ENCODE data around the gene MALL. TPM values are rescaled to one million over a fixed set of nuclear protein-coding genes. Genes with fewer than 3 reads are reported as not detected.

The MALL gene
- total RNA-seq, 1 donor = 5.1 TPM

DNA sequence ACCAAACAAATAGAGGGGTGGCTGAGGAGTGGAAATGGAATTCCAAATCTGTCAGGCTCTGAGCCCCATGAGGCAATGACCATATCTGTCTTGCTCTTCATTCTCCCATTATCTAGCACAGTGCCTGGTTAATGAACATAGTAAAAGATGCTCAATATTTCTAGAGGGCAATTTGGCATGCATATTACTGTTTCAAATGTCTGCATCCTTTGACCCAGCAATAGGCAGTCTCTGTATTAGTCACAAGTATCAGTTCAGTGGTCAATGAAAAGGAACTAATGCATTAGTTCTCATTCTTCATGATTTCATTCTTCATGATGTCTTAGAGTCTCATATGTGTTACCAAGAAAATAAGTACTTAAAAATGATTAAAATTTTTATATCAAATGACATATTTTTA, 28.4 kb upstream of the MALL start:
- no peak overlapping the region for H3K27ac ChIP-seq (ENCODE audit: low read depth, low read length)
- no peaks in the 10 kb centered on the region for H3K9me3 ChIP-seq (ENCODE audit: low read depth, low read length)
- TF ChIP-seq, protein P1, sequence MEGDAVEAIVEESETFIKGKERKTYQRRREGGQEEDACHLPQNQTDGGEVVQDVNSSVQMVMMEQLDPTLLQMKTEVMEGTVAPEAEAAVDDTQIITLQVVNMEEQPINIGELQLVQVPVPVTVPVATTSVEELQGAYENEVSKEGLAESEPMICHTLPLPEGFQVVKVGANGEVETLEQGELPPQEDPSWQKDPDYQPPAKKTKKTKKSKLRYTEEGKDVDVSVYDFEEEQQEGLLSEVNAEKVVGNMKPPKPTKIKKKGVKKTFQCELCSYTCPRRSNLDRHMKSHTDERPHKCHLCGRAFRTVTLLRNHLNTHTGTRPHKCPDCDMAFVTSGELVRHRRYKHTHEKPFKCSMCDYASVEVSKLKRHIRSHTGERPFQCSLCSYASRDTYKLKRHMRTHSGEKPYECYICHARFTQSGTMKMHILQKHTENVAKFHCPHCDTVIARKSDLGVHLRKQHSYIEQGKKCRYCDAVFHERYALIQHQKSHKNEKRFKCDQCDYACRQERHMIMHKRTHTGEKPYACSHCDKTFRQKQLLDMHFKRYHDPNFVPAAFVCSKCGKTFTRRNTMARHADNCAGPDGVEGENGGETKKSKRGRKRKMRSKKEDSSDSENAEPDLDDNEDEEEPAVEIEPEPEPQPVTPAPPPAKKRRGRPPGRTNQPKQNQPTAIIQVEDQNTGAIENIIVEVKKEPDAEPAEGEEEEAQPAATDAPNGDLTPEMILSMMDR (IDR thresholded peaks at IDR 0.05; ENCODE audit: extremely low read depth, low read depth, low read length) = no peak
- H3K79me2 ChIP-seq (ENCODE audit: insufficient read depth, low read length) = no peaks in the 10 kb centered on the region
- peaks cover 2% of the 10 kb centered on the region for H3K4me1 ChIP-seq (ENCODE audit: insufficient read depth, low read length)
- no peaks in the 10 kb centered on the region for H3K36me3 ChIP-seq (ENCODE audit: insufficient read depth, low read length)
- no peak overlapping the region for H3K4me3 ChIP-seq (ENCODE audit: insufficient read depth, low read length)
- no peak overlapping the region for H2AFZ ChIP-seq (ENCODE audit: low read length)
- H4K20me1 ChIP-seq (ENCODE audit: insufficient read depth, low read length) = no peaks in the 10 kb centered on the region
- H3K27me3 ChIP-seq (ENCODE audit: insufficient read depth, low read length) = no peaks in the 10 kb centered on the region
- no peak for DNase-seq (ENCODE audit: insufficient read length, low spot score, missing footprints)
- H3K4me2 ChIP-seq (ENCODE audit: insufficient read depth, low read length) = no peak overlapping the region

DNA sequence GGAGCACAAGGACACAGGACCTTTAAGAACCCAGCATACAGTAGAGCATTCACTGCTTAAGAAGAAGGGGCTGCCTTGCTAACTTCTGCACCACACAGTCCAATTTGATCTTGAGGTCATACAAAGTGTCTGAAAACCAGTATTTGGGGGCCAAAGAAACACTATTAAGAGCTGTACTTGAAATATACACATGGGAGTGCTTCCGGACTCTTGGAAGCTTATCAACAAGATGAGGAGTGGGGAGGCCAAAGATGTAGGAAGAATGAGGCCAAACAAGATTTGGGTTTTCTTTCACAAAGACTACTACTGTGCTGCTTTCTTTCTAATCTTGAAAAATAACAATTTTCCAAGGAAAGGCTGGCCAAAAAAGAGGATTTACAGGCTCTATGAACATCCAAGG, 24.8 kb upstream of the MALL start:
- Histone ChIP-seq H3K4me1 (ENCODE audit: insufficient read depth, low read length) (no peaks in the 10 kb centered on the region), H3K4me2 (ENCODE audit: insufficient read depth, low read length) (no peak overlapping the region), H3K9me3 (ENCODE audit: low read depth, low read length) (no peaks in the 10 kb centered on the region), H4K20me1 (ENCODE audit: insufficient read depth, low read length) (no peaks in the 10 kb centered on the region), H3K36me3 (ENCODE audit: insufficient read depth, low read length) (no peaks in the 10 kb centered on the region), H3K79me2 (ENCODE audit: insufficient read depth, low read length) (no peaks in the 10 kb centered on the region), H3K27me3 (ENCODE audit: insufficient read depth, low read length) (no peaks in the 10 kb centered on the region), H3K4me3 (ENCODE audit: insufficient read depth, low read length) (no peak overlapping the region), H3K27ac (ENCODE audit: low read depth, low read length) (no peak overlapping the region), H2AFZ (ENCODE audit: low read length) (no peak overlapping the region)
- DNase-seq (ENCODE audit: insufficient read length, low spot score, missing footprints) = no peak
- TF ChIP-seq, protein P1 (IDR thresholded peaks at IDR 0.05; ENCODE audit: extremely low read depth, low read depth, low read length) = no peak

DNA sequence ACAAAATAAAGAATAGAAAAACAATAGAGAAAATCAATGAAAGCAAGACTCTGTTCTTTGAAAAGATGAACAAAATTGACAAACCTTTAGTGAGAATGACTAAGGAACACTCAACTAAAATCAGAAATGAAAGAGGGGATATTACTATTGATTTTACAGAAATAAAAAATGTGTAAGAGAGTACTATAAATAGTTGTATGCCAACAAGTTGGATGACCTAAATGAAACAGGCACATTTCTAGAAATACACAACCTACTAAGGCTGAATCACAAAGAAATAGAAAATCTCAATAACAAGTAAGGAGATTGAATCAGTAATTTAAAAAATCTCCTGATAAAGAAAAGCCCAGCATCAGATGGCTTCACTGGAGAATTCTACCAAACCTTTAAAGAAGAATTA, 18.4 kb upstream of the MALL start:
- no peaks in the 10 kb centered on the region for H3K79me2 ChIP-seq (ENCODE audit: insufficient read depth, low read length)
- no peaks in the 10 kb centered on the region for H3K4me1 ChIP-seq (ENCODE audit: insufficient read depth, low read length)
- no peak for DNase-seq (ENCODE audit: insufficient read length, low spot score, missing footprints)
- H2AFZ ChIP-seq (ENCODE audit: low read length) = no peak overlapping the region
- H3K27me3 ChIP-seq (ENCODE audit: insufficient read depth, low read length) = no peaks in the 10 kb centered on the region
- no peaks in the 10 kb centered on the region for H3K9me3 ChIP-seq (ENCODE audit: low read depth, low read length)
- TF ChIP-seq, protein P1 (IDR thresholded peaks at IDR 0.05; ENCODE audit: extremely low read depth, low read depth, low read length) = no peak
- H4K20me1 ChIP-seq (ENCODE audit: insufficient read depth, low read length) = no peaks in the 10 kb centered on the region
- H3K4me3 ChIP-seq (ENCODE audit: insufficient read depth, low read length) = no peak overlapping the region
- no peak overlapping the region for H3K4me2 ChIP-seq (ENCODE audit: insufficient read depth, low read length)
- no peak overlapping the region for H3K27ac ChIP-seq (ENCODE audit: low read depth, low read length)
- H3K36me3 ChIP-seq (ENCODE audit: insufficient read depth, low read length) = no peaks in the 10 kb centered on the region

DNA sequence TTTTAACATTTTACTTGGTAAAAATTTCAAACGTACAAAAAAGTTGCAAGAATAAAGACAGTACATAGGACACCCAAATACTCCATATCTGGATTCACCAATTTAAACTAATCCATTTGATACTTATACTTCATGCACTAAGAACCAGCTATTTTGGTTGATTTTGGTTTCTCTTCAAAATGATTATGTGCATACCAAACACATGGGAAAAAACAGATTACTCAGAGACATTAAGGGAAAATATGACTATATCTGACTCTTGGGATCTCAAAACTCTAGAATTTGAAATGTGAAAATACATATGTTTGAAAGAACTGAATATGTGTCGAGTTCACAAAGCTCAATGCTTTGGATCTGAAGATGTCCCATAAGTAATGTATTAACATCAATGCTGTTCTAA, 15.5 kb upstream of the MALL start:
- Histone ChIP-seq H2AFZ (ENCODE audit: low read length) (no peak overlapping the region), H3K4me2 (ENCODE audit: insufficient read depth, low read length) (no peak overlapping the region), H4K20me1 (ENCODE audit: insufficient read depth, low read length) (no peaks in the 10 kb centered on the region), H3K9me3 (ENCODE audit: low read depth, low read length) (no peaks in the 10 kb centered on the region), H3K4me1 (ENCODE audit: insufficient read depth, low read length) (peaks cover 7% of the 10 kb centered on the region), H3K36me3 (ENCODE audit: insufficient read depth, low read length) (no peaks in the 10 kb centered on the region), H3K27ac (ENCODE audit: low read depth, low read length) (no peak overlapping the region), H3K4me3 (ENCODE audit: insufficient read depth, low read length) (no peak overlapping the region), H3K79me2 (ENCODE audit: insufficient read depth, low read length) (no peaks in the 10 kb centered on the region), H3K27me3 (ENCODE audit: insufficient read depth, low read length) (no peaks in the 10 kb centered on the region)
- DNase-seq (ENCODE audit: insufficient read length, low spot score, missing footprints) = no peak
- TF ChIP-seq, protein P1 (IDR thresholded peaks at IDR 0.05; ENCODE audit: extremely low read depth, low read depth, low read length) = no peak

Measured in osteoblast (primary cell).